Measurements from ENCODE around the gene EPHA6. TPM values are rescaled to one million over a fixed set of nuclear protein-coding genes. Genes with fewer than 3 reads are reported as not detected.
"Not testable (repeated sequence)": the region's sequence is repeated elsewhere in the genome, so short reads cannot be mapped to it uniquely, and the experiment has no call there.

Gene EPHA6
- total RNA-seq, 2 experiments from 2014 or later: not detected

- POLR2A ChIA-PET: no interaction called here
- ATAC-seq (ENCODE audit: poor library complexity) (no peak), DNase-seq (no peak)
- Histone ChIP-seq H3K4me1 (ENCODE audit: insufficient read depth, low read length) (no peaks in the 10 kb centered on the region), H3K27ac (ENCODE audit: low read depth in 1 of 2, low read length in 2 of 2) (no peak overlapping the region), H3K36me3 (ENCODE audit: insufficient read depth, low read length) (no peaks in the 10 kb centered on the region), H3K27me3 (ENCODE audit: control insufficient read depth in 1 of 2, insufficient read depth in 2 of 2, low read length in 2 of 2) (no peaks in the 10 kb centered on the region), H3K4me3 (ENCODE audit: low read length) (no peak overlapping the region), H3K9me3 (ENCODE audit: control insufficient read depth in 1 of 2, insufficient read depth in 1 of 2, low read length in 2 of 2) (peaks cover 0 to 3% of the 10 kb centered on the region in 2 experiments)
- no peaks in the 10 kb centered on the region for H3K27me3 Mint-ChIP-seq
- peaks cover 2% of the 10 kb centered on the region for H3K9me3 Mint-ChIP-seq
- no peak overlapping the region for H3K4me3 Mint-ChIP-seq
- CTCF ChIA-PET: no interaction called here
- H3K36me3 Mint-ChIP-seq (ENCODE audit: low read depth): no peaks in the 10 kb centered on the region
- H3K27ac Mint-ChIP-seq: no peak overlapping the region
- intact Hi-C loops (cut with DNase I, micrococcal nuclease): no loop called here
- TF ChIP-seq CTCF (IDR thresholded peaks at IDR 0.05): no peak
- H3K4me1 Mint-ChIP-seq (ENCODE audit: low read depth): no peaks in the 10 kb centered on the region
Measured at GRCh38 chr3:96977671-96978070, 163.3 kb downstream of the EPHA6 start.

- H3K36me3 Mint-ChIP-seq (ENCODE audit: low read depth); H3K9me3 Mint-ChIP-seq; H3K27ac ChIP-seq (ENCODE audit: low read depth in 1 of 2, low read length in 2 of 2); POLR2A ChIA-PET; CTCF ChIA-PET; H3K27me3 Mint-ChIP-seq; H3K4me3 Mint-ChIP-seq; H3K36me3 ChIP-seq (ENCODE audit: insufficient read depth, low read length); H3K27ac Mint-ChIP-seq; ATAC-seq (ENCODE audit: poor library complexity); H3K9me3 ChIP-seq (ENCODE audit: control insufficient read depth in 1 of 2, insufficient read depth in 1 of 2, low read length in 2 of 2); DNase-seq; H3K4me1 Mint-ChIP-seq (ENCODE audit: low read depth); H3K27me3 ChIP-seq (ENCODE audit: control insufficient read depth in 1 of 2, insufficient read depth in 2 of 2, low read length in 2 of 2); intact Hi-C loops (cut with DNase I, micrococcal nuclease); H3K4me1 ChIP-seq (ENCODE audit: insufficient read depth, low read length); H3K4me3 ChIP-seq (ENCODE audit: low read length): not testable (repeated sequence)
Measured at GRCh38 chr3:96983716-96984115, 169.3 kb downstream of the EPHA6 start.

GRCh38 chr3:96986241-96986640 is 171.8 kb downstream of the EPHA6 start:
- Mint-ChIP-seq H3K9me3 (peaks cover 5% of the 10 kb centered on the region), H3K27me3 (no peaks in the 10 kb centered on the region), H3K36me3 (ENCODE audit: low read depth) (no peaks in the 10 kb centered on the region), H3K4me1 (ENCODE audit: low read depth) (no peaks in the 10 kb centered on the region), H3K27ac (no peak overlapping the region), H3K4me3 (no peak overlapping the region)
- no peak for TF ChIP-seq CTCF (IDR thresholded peaks at IDR 0.05)
- no peak overlapping the region for H3K4me3 ChIP-seq (ENCODE audit: low read length)
- no peak for ATAC-seq (ENCODE audit: poor library complexity)
- peaks cover 0 to 8% of the 10 kb centered on the region in 2 experiments for H3K9me3 ChIP-seq (ENCODE audit: control insufficient read depth in 1 of 2, insufficient read depth in 1 of 2, low read length in 2 of 2)
- no peaks in the 10 kb centered on the region for H3K27me3 ChIP-seq (ENCODE audit: control insufficient read depth in 1 of 2, insufficient read depth in 2 of 2, low read length in 2 of 2)
- H3K36me3 ChIP-seq (ENCODE audit: insufficient read depth, low read length): no peaks in the 10 kb centered on the region
- no peak overlapping the region for H3K27ac ChIP-seq (ENCODE audit: low read depth in 1 of 2, low read length in 2 of 2)
- no peak for DNase-seq
- ChIA-PET CTCF (no interaction called here), POLR2A (no interaction called here)
- H3K4me1 ChIP-seq (ENCODE audit: insufficient read depth, low read length): no peaks in the 10 kb centered on the region
- intact Hi-C loops (cut with DNase I, micrococcal nuclease): no loop called here

- Mint-ChIP-seq H3K4me1 (ENCODE audit: low read depth) (no peaks in the 10 kb centered on the region), H3K27ac (no peak overlapping the region), H3K9me3 (peaks cover 7% of the 10 kb centered on the region), H3K27me3 (no peaks in the 10 kb centered on the region), H3K36me3 (ENCODE audit: low read depth) (no peaks in the 10 kb centered on the region), H3K4me3 (no peak overlapping the region)
- Histone ChIP-seq H3K4me3 (ENCODE audit: low read length) (no peak overlapping the region), H3K27ac (ENCODE audit: low read depth in 1 of 2, low read length in 2 of 2) (no peak overlapping the region), H3K9me3 (ENCODE audit: control insufficient read depth in 1 of 2, insufficient read depth in 1 of 2, low read length in 2 of 2) (peaks cover 0 to 4% of the 10 kb centered on the region in 2 experiments), H3K36me3 (ENCODE audit: insufficient read depth, low read length) (no peaks in the 10 kb centered on the region), H3K27me3 (ENCODE audit: control insufficient read depth in 1 of 2, insufficient read depth in 2 of 2, low read length in 2 of 2) (no peaks in the 10 kb centered on the region), H3K4me1 (ENCODE audit: insufficient read depth, low read length) (no peaks in the 10 kb centered on the region)
- TF ChIP-seq CTCF (IDR thresholded peaks at IDR 0.05): no peak
- intact Hi-C loops (cut with DNase I, micrococcal nuclease): no loop called here
- ChIA-PET CTCF (no interaction called here), POLR2A (no interaction called here)
- ATAC-seq (ENCODE audit: poor library complexity) (no peak), DNase-seq (no peak)
Measured at GRCh38 chr3:96991231-96991630, 176.8 kb downstream of the EPHA6 start.
